Stimulated activated CD4-positive, alpha-beta T cell treated with anti-CD3 and anti-CD28 coated beads, Interleukin-15, amount 100 ng/mL, for 1 hour (primary cell): ENCODE data around the gene THOC6.
"Not testable (repeated sequence)": the region's sequence is repeated elsewhere in the genome, so short reads cannot be mapped to it uniquely, and the experiment has no call there.

Experiments
- DNase-seq, 2 donors: peaks; one replicate each; pipeline ENCODE4 v3.0.0-alpha.2; 2020; ENCODE audit warnings: low read depth in 1 of 2, low spot score in 1 of 2

THOC6 gene

GRCh38 chr16:3070608-3071111 lies 46.8 kb downstream of the THOC6 start:
- DNase-seq, result no peak

- no peak for DNase-seq
These were observed 47.8 kb downstream of the THOC6 start for GRCh38 chr16:3071655-3072054.

GRCh38 chr16:3072148-3072547 lies 48.3 kb downstream of the THOC6 start:
- DNase-seq, result not testable (repeated sequence)

- not testable (repeated sequence) for DNase-seq
These were observed 48.9 kb downstream of the THOC6 start for GRCh38 chr16:3072576-3073263.

- no peak for DNase-seq
These were observed 49.6 kb downstream of the THOC6 start for GRCh38 chr16:3073448-3073847.

- peak; percentile 40 to 64 for DNase-seq
These were observed 51.2 kb downstream of the THOC6 start for GRCh38 chr16:3074860-3075522.

- DNase-seq, result no peak
These were observed 51.7 kb downstream of the THOC6 start for GRCh38 chr16:3075523-3075915.

- DNase-seq, result not testable (repeated sequence)
These were observed 52.1 kb downstream of the THOC6 start for GRCh38 chr16:3075946-3076345.

- DNase-seq, result no peak
These were observed 52.7 kb downstream of the THOC6 start for GRCh38 chr16:3076577-3076976.
